Measurements from ENCODE around the gene SLC49A3. TPM values are rescaled to one million over a fixed set of nuclear protein-coding genes. Genes with fewer than 3 reads are reported as not detected.

Gene SLC49A3
- total and polyA plus RNA-seq, 2 of the 13 experiments (the other 11 are each of a cell fraction or from before 2014, with no cell fraction given), result 0.07 to 0.17 TPM

GRCh38 chr4:663438-664428 lies 25.2 kb downstream of the SLC49A3 start (continued):
- TF ChIP-seq CSRNP2 (CRISPR knock-in tag; conservative IDR thresholded peaks at IDR 0.05; ENCODE audit: low read depth), result no peak
- TF ChIP-seq ZNF230 (CRISPR knock-in tag; IDR thresholded peaks at IDR 0.05), result no peak
- TF ChIP-seq PCBP1 (IDR thresholded peaks at IDR 0.05; ENCODE audit: borderline replicate concordance, low read depth, low read length), result no peak
- TF ChIP-seq NFYC (CRISPR knock-in tag; IDR thresholded peaks at IDR 0.05), result no peak
- no peak for TF ChIP-seq ZNF564 (CRISPR knock-in tag; IDR thresholded peaks at IDR 0.05)
- no peak for TF ChIP-seq TBX3 (IDR thresholded peaks at IDR 0.05; ENCODE audit: borderline replicate concordance)
- no peak for TF ChIP-seq JUNB (CRISPR knock-in tag; IDR thresholded peaks at IDR 0.05; ENCODE audit: borderline replicate concordance)
- 0 out of 2 replicates have a peak, but pooled peaks have one; percentile 13 for TF ChIP-seq SP5 (CRISPR knock-in tag; IDR thresholded peaks at IDR 0.05; ENCODE audit: borderline replicate concordance, low read depth)
- TF ChIP-seq ZIK1 (CRISPR knock-in tag; IDR thresholded peaks at IDR 0.05; ENCODE audit: borderline replicate concordance, low read depth), result no peak
- no peak for TF ChIP-seq GFI1 (CRISPR knock-in tag; IDR thresholded peaks at IDR 0.05; ENCODE audit: borderline replicate concordance)
- no peak for TF ChIP-seq ZBTB26 (CRISPR knock-in tag; IDR thresholded peaks at IDR 0.05; ENCODE audit: borderline replicate concordance)
- no peak for TF ChIP-seq PRDM10 (CRISPR knock-in tag; IDR thresholded peaks at IDR 0.05; ENCODE audit: low read depth)
- TF ChIP-seq HNF4A (CRISPR knock-in tag; IDR thresholded peaks at IDR 0.05), result no peak
- TF ChIP-seq MAF1 (CRISPR knock-in tag; IDR thresholded peaks at IDR 0.05; ENCODE audit: borderline replicate concordance), result no peak
- no peak for TF ChIP-seq TCF12 (IDR thresholded peaks at IDR 0.05)
- TF ChIP-seq TCF12 (CRISPR knock-in tag; IDR thresholded peaks at IDR 0.05), result no peak
- TF ChIP-seq HOXA7 (CRISPR knock-in tag; IDR thresholded peaks at IDR 0.05), result no peak
- no peak for TF ChIP-seq NCOA2 (CRISPR knock-in tag; IDR thresholded peaks at IDR 0.05)
- TF ChIP-seq ZNF567 (CRISPR knock-in tag; IDR thresholded peaks at IDR 0.05; ENCODE audit: borderline replicate concordance), result no peak
- no peak for TF ChIP-seq NCOR1 (IDR thresholded peaks at IDR 0.05; ENCODE audit: borderline replicate concordance, low read length)
- no peak for TF ChIP-seq STAG1 (CRISPR knock-in tag; IDR thresholded peaks at IDR 0.05)
